Adrenal gland (tissue), 12 donors: ENCODE results near the gene CYLC2. TPM values are rescaled to one million over a fixed set of nuclear protein-coding genes. Genes with fewer than 3 reads are reported as not detected.

Source experiments
- DNase-seq, 7 donors: peaks; one replicate each; pipeline ENCODE4 v3.0.0-alpha.2; 2019 to 2020
- H3K27ac ChIP-seq, 5 donors: fragments of 200-600 bp; sonication (generic) in 4 of 5; 1 replicate in 3 of 5; 2 replicates in 2 of 5; pipeline versions ENCODE4 v1.5.1 to v1.8.0; 2016 to 2020; ENCODE audit warnings: mild to moderate bottlenecking in 1 of 5
- H3K27me3 ChIP-seq: fragments of 200-600 bp; 2 replicates; pipeline ENCODE4 v1.8.0; 2021
- H3K36me3 ChIP-seq, 2 donors: fragments of 200-600 bp; replicated peaks in 1 of 2; 1 replicate in 1 of 2; 2 replicates in 1 of 2; pipeline versions ENCODE4 v1.5.1 to v1.8.0; 2018 to 2022
- H3K4me1 ChIP-seq, 2 donors: fragments of 200-600 bp; replicated peaks in 1 of 2; 1 replicate in 1 of 2; 2 replicates in 1 of 2; pipeline versions ENCODE4 v1.5.1 to v1.8.0; 2018 to 2021
- H3K4me3 ChIP-seq, 4 donors: fragments of 200-600 bp; sonication (generic) in 3 of 4; one replicate each; pipeline ENCODE4 v1.5.1; 2016 to 2018
- H3K9me3 ChIP-seq, 3 donors: fragments of 200-600 bp; sonication (generic) in 1 of 3; replicated peaks in 1 of 3; 1 replicate in 2 of 3; 2 replicates in 1 of 3; pipeline versions ENCODE4 v1.5.1 to v1.8.0; 2016 to 2021
- POLR2A ChIP-seq, 2 donors: fragments of 450-650 bp; IDR thresholded peaks; one replicate each; pipeline ENCODE4 v1.6.1; 2017; ENCODE audit warnings: antibody characterized with exemption in 2 of 2, mild to moderate bottlenecking in 2 of 2, moderate library complexity in 1 of 2
- WGBS, 4 donors: extraction: QIAGEN DNeasy Blood & Tissue Kit in 2 of 4; methylation state at CpG; one replicate each; pipeline versions ENCODE4 v1.1.5 to v1.1.7; 2013 to 2017; 5-methylcytosine and 5-hydroxymethylcytosine counted together
- intact Hi-C, 2 donors: fragments of 100-400 bp; cut with DNase I; formaldehyde crosslinking; loops; one replicate each; pipeline versions ENCODE4 v1.14.1 to v1.15.0; 2022 to 2023
- polyA plus RNA-seq, 3 donors: library from polyadenylated mRNA; stranded (reverse); fragments of 200-250 nt in 2 of 3; fragments of 350-450 nt in 1 of 3; fragmentation: Illumina TruSeq in 1 of 3; extraction: RNeasy Lipid Tissue Mini Kit (QIAGEN cat#74804) in 1 of 3; gene quantifications; one replicate each; pipeline ENCODE4 v1.2.3, GENCODE V29; 2013 to 2014
- total RNA-seq, 9 donors: library from RNA; depleted of rRNA in 4 of 9; stranded (reverse); fragments of >200 nt in 4 of 9; fragments of 120-200 nt in 1 of 9; fragmentation: NEBNext Ultra II Directional in 1 of 9; extraction: Animal tissue kit (Norgen Biotek cat#: 25700) in 1 of 9; gene quantifications; one replicate each; pipeline versions ENCODE4 v1.1.0 to v1.2.4, GENCODE V29; 2013 to 2023
- TF ChIP-seq, protein P1 (sequence below), 6 experiments: fragments of 450-650 bp in 4 of 6; fragments of 200-600 bp in 2 of 6; sonication (generic) in 1 of 6; IDR thresholded peaks; 1 replicate in 5 of 6; 2 replicates in 1 of 6; pipeline versions ENCODE4 v1.5.1 to v1.8.0; 2016 to 2021; ENCODE audit warnings: antibody characterized with exemption in 6 of 6, mild to moderate bottlenecking in 2 of 6, moderate library complexity in 1 of 6
- donor health status: healthy with polysubstance abuse.
- donor health status: Bipolar disorder and iron deficiency.
- donor health status: DM: yes; HTN: yes; CAD: no.
- donor health status: DM: no; HTN: no; CAD: no.
- donor health status: DM: no; HTN: no; CAD: no.
- donor health status: DM: yes; HTN: yes; CAD: no.

The CYLC2 gene
- total and polyA plus RNA-seq, 12 donors, result not detected

DNA sequence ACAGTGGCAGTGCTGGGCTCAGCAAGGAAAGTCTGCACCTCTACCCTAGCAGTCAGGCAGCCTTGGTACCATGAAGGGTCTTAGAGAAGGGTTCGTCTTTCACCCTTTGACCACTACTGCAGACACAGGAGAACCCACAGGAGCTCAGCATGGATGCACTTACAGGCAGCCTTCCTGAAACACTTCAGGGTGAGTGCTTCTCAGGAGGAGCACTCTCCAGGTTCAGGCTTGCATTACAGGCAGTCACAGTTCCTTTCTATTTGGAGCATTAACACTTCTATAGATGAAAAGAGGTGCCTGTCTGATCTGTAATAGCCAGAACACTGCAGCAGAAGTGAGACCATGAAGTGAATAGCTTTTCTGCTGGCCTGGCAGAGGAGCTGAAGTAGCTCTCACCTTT lies 8.7 kb upstream of the CYLC2 start:
- Histone ChIP-seq H3K9me3 (no peaks in the 10 kb centered on the region), H3K27me3 (no peaks in the 10 kb centered on the region), H3K27ac (no peak overlapping the region), H3K4me3 (no peak overlapping the region), H3K36me3 (no peaks in the 10 kb centered on the region), H3K4me1 (no peaks in the 10 kb centered on the region)
- TF ChIP-seq POLR2A (IDR thresholded peaks at IDR 0.05), result no peak
- TF ChIP-seq, protein P1, sequence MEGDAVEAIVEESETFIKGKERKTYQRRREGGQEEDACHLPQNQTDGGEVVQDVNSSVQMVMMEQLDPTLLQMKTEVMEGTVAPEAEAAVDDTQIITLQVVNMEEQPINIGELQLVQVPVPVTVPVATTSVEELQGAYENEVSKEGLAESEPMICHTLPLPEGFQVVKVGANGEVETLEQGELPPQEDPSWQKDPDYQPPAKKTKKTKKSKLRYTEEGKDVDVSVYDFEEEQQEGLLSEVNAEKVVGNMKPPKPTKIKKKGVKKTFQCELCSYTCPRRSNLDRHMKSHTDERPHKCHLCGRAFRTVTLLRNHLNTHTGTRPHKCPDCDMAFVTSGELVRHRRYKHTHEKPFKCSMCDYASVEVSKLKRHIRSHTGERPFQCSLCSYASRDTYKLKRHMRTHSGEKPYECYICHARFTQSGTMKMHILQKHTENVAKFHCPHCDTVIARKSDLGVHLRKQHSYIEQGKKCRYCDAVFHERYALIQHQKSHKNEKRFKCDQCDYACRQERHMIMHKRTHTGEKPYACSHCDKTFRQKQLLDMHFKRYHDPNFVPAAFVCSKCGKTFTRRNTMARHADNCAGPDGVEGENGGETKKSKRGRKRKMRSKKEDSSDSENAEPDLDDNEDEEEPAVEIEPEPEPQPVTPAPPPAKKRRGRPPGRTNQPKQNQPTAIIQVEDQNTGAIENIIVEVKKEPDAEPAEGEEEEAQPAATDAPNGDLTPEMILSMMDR (IDR thresholded peaks at IDR 0.05), result no peak
- intact Hi-C loops, result no loop called here
- DNase-seq, result no peak
- WGBS, 4 donors, result 73 to 100% (median 91%) methylated on average over 1 of the region's 1 CpG

DNA sequence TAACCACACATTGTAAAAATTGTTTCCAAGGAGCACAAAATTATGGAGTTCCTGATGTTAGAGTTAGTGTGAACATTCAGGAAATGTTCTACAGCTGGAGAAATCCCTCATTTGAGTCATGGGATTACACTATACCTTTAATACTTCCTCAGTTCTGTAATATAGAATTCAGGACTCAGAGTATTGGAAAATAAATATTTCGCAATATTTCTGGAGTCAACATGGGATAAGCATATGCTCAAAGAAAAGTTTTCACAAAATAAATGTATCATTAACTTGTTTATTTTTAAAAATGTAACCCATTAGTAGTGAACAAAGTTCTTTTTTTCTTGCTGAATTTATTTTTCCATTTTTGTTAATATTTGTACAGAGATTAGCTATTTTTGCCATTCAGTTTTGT lies 8.6 kb downstream of the CYLC2 start:
- Histone ChIP-seq H3K9me3 (no peaks in the 10 kb centered on the region), H3K27me3 (no peaks in the 10 kb centered on the region), H3K27ac (no peak overlapping the region), H3K4me3 (no peak overlapping the region), H3K36me3 (no peaks in the 10 kb centered on the region), H3K4me1 (no peaks in the 10 kb centered on the region)
- intact Hi-C loops, result no loop called here
- DNase-seq, result no peak
- 81 to 92% (median 84%) methylated on average over 1 of the region's 1 CpG for WGBS, 4 donors
- no peak for TF ChIP-seq POLR2A (IDR thresholded peaks at IDR 0.05)
- TF ChIP-seq, protein P1 (IDR thresholded peaks at IDR 0.05), result no peak

DNA sequence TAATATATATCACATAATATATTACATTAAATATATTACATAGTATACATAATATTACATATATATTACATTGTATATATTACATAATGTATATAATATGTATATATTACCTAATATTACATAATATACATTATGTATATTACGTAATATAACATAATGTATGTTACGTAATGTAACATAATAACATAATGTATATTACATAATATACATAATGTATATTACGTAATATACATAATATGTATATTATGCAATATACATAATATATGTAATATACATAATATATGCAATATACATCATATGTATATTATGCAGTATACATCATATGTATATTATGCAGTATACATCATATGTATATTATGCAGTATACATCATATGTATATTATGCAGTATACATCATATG lies 19.1 kb downstream of the CYLC2 start:
- WGBS, 4 donors, result 83 to 94% (median 90%) methylated on average over 3 of the region's 3 CpGs
- Histone ChIP-seq H3K27ac (no peak overlapping the region), H3K4me3 (no peak overlapping the region), H3K36me3 (no peaks in the 10 kb centered on the region), H3K4me1 (no peaks in the 10 kb centered on the region), H3K9me3 (no peaks in the 10 kb centered on the region), H3K27me3 (no peaks in the 10 kb centered on the region)
- DNase-seq, result no peak
- TF ChIP-seq, protein P1 (IDR thresholded peaks at IDR 0.05), result no peak
- TF ChIP-seq POLR2A (IDR thresholded peaks at IDR 0.05), result no peak
- intact Hi-C loops, result no loop called here

DNA sequence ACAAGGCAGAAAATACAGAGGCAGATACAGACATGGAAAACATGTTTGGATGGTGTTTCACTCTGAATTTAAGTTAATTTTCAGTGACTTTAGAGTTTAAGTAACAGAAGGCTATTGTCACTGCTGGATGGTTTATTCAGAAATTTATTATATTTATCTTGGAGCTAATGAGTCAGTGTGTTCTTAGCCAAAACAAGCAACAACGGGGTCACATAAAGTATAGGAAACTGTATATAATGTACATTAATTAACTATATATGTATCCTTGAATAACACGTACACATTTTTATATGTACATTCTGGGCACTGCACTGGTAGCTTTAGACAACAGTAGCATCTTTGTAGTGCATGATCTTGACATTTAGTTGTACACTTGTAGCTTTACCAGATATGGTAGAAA lies 30.7 kb downstream of the CYLC2 start:
- no peaks in the 10 kb centered on the region for H3K36me3 ChIP-seq
- intact Hi-C loops, result no loop called here
- no peak overlapping the region for H3K27ac ChIP-seq
- WGBS, 4 donors, result 41 to 53% (median 51%) methylated on average over 2 of the region's 2 CpGs
- H3K4me1 ChIP-seq, result no peaks in the 10 kb centered on the region
- no peak for DNase-seq
- no peak overlapping the region for H3K4me3 ChIP-seq
- no peaks in the 10 kb centered on the region for H3K27me3 ChIP-seq
- TF ChIP-seq POLR2A (IDR thresholded peaks at IDR 0.05), result no peak
- TF ChIP-seq, protein P1 (IDR thresholded peaks at IDR 0.05), result no peak
- no peaks in the 10 kb centered on the region for H3K9me3 ChIP-seq
